ENCODE results near the gene POU3F1.

DNA sequence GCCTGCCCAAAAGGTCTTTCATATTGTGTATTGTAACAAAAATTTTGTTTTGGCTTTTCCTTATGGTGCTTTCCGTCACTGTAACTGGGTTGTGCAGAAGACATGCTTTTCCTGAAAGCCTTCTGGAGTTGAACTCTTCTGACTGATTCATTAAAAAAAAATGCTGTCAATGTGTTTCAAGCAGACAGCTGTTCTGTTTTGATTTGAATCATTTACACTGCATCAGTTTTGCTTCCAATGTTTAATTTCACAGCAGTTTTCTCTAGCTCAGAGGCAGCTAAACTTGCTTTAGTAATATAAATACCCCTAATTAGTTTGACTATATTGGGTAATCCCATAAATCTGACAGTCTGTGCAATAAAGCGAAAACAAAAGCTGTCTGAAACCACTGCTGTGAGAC, 26.2 kb downstream of the POU3F1 start:
- no peak for TF ChIP-seq POLR2A (IDR thresholded peaks at IDR 0.05)
- TF ChIP-seq, protein P1, sequence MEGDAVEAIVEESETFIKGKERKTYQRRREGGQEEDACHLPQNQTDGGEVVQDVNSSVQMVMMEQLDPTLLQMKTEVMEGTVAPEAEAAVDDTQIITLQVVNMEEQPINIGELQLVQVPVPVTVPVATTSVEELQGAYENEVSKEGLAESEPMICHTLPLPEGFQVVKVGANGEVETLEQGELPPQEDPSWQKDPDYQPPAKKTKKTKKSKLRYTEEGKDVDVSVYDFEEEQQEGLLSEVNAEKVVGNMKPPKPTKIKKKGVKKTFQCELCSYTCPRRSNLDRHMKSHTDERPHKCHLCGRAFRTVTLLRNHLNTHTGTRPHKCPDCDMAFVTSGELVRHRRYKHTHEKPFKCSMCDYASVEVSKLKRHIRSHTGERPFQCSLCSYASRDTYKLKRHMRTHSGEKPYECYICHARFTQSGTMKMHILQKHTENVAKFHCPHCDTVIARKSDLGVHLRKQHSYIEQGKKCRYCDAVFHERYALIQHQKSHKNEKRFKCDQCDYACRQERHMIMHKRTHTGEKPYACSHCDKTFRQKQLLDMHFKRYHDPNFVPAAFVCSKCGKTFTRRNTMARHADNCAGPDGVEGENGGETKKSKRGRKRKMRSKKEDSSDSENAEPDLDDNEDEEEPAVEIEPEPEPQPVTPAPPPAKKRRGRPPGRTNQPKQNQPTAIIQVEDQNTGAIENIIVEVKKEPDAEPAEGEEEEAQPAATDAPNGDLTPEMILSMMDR (IDR thresholded peaks at IDR 0.05): no peak

Measured in thyroid gland (tissue), 4 donors.